HepG2 (cell line): ENCODE results near the gene VNN1. TPM values are rescaled to one million over a fixed set of nuclear protein-coding genes. Genes with fewer than 3 reads are reported as not detected.

Experiments used
- ATAC-seq: fragments of 200-7000 bp; cut with Tn5 transposase; 3 replicates; pipeline ENCODE4 v1.9.1; 2020; ENCODE audit warnings: mild to moderate bottlenecking, moderate library complexity
- BruUV-seq: library from RNA; stranded (reverse); fragments of 400-500 nt; replicated peaks from 2 replicates; lab custom pipeline; 2021; lab: Mats Ljungman, UMichigan
- CTCF ChIA-PET: fragments of 300-600 bp; formaldehyde crosslinking; extraction: SDS; loops from one replicate; lab custom pipeline; 2021; ENCODE audit warnings: low total read pairs, inconsistent platforms, low intra/inter-chr PET ratio; lab: Yijun Ruan, JAX
- POLR2A ChIA-PET: fragments of 350-600 bp; sonication (Branson Sonifier 250); formaldehyde crosslinking; loops from one replicate; lab custom pipeline; 2020; ENCODE audit warnings: antibody characterized with exemption, inconsistent platforms; lab: Yijun Ruan, JAX
- DNase-seq: peaks from one replicate; pipeline ENCODE4 v3.0.0-alpha.2; 2015; ENCODE audit warnings: low spot score
- FAIRE-seq: peaks from 3 replicates; lab custom pipeline; 2011; peaks lifted over from hg19 to GRCh38; lab: Jason Lieb, UNC
- H2AFZ ChIP-seq: one replicate; pipeline ENCODE4 v1.6.1; 2011; ENCODE audit warnings: low read length, inconsistent platforms
- H3K27ac ChIP-seq: fragments of 300-600 bp; 3 replicates; pipeline ENCODE4 v1.8.0; 2011; ENCODE audit warnings: mixed run types, mild to moderate bottlenecking, mixed read lengths, low read length, inconsistent platforms; ENCODE audit not compliant: insufficient read depth; ENCODE audit errors: extremely low read length
- H3K27me3 ChIP-seq, 2 experiments: fragments of 200-600 bp in 1 of 2; 2 replicates in 1 of 2; 3 replicates in 1 of 2; pipeline versions ENCODE4 v1.6.0 to v1.8.0; 2011; ENCODE audit warnings: low read length in 2 of 2, mild to moderate bottlenecking in 2 of 2, moderate library complexity in 2 of 2, inconsistent platforms in 1 of 2; ENCODE audit not compliant: insufficient read depth in 2 of 2, control insufficient read depth in 1 of 2
- H3K36me3 ChIP-seq, 2 experiments: fragments of 200-600 bp in 1 of 2; replicated peaks in 1 of 2; 2 replicates in 1 of 2; 3 replicates in 1 of 2; pipeline versions ENCODE4 v1.5.1 to v1.8.0; 2011; ENCODE audit warnings: low read length in 2 of 2, inconsistent platforms in 1 of 2; ENCODE audit not compliant: insufficient read depth in 2 of 2, control insufficient read depth in 1 of 2
- H3K4me1 ChIP-seq: 2 replicates; pipeline ENCODE4 v1.5.1; 2012; ENCODE audit warnings: low read length, inconsistent platforms; ENCODE audit not compliant: insufficient read depth
- H3K4me2 ChIP-seq: 2 replicates; pipeline ENCODE4 v1.6.0; 2011; ENCODE audit warnings: low read depth, low read length, inconsistent platforms
- H3K4me3 ChIP-seq, 3 experiments: fragments of 200-600 bp in 1 of 3; sonication (generic), shearing (Covaris generic) in 1 of 3; replicated peaks in 1 of 3; 2 replicates each; pipeline ENCODE4 v1.5.1; 2011 to 2016; ENCODE audit warnings: low read length in 3 of 3, inconsistent platforms in 2 of 3, low read depth in 2 of 3, mild to moderate bottlenecking in 2 of 3, control low read depth in 1 of 3, mixed read lengths in 1 of 3; ENCODE audit not compliant: insufficient read depth in 1 of 3
- H3K79me2 ChIP-seq: one replicate; pipeline ENCODE4 v1.6.1; 2011; ENCODE audit warnings: low read length, inconsistent platforms; ENCODE audit not compliant: insufficient read depth
- H3K9ac ChIP-seq: 2 replicates; pipeline ENCODE4 v1.6.0; 2011; ENCODE audit warnings: mild to moderate bottlenecking, low read depth, low read length, inconsistent platforms; ENCODE audit not compliant: insufficient read depth
- H3K9me3 ChIP-seq: 2 replicates; pipeline ENCODE4 v1.5.1; 2012; ENCODE audit warnings: mild to moderate bottlenecking, low read length
- H4K20me1 ChIP-seq: 2 replicates; pipeline ENCODE4 v1.6.0; 2011; ENCODE audit warnings: inconsistent platforms, mild to moderate bottlenecking, low read length, moderate library complexity; ENCODE audit not compliant: insufficient read depth
- ERF ChIP-seq: IDR thresholded peaks from 2 replicates; pipeline ENCODE4 v1.6.1; 2018; ENCODE audit warnings: missing biosample characterization, missing genetic modification reagents
- HNF1A ChIP-seq, 2 experiments: sonication (generic) in 1 of 2; formaldehyde crosslinking in 1 of 2; IDR thresholded peaks; 2 replicates each; pipeline versions ENCODE4 v1.4.0 to v1.6.1; 2016 to 2020; ENCODE audit warnings: borderline replicate concordance in 1 of 2, low read depth in 1 of 2, mild to moderate bottlenecking in 1 of 2, missing genetic modification reagents in 1 of 2
- HOMEZ ChIP-seq: IDR thresholded peaks from 2 replicates; pipeline ENCODE4 v1.6.1; 2016; ENCODE audit warnings: low read depth
- RARA ChIP-seq: IDR thresholded peaks from 2 replicates; pipeline ENCODE4 v1.6.1; 2016; ENCODE audit warnings: missing genetic modification reagents, missing compliant biosample characterization
- STAG1 ChIP-seq: sonication (generic); formaldehyde crosslinking; IDR thresholded peaks from 2 replicates; pipeline ENCODE4 v1.4.0; 2020; ENCODE audit warnings: missing genetic modification reagents
- TFAP4 ChIP-seq: sonication (generic); IDR thresholded peaks from 2 replicates; pipeline ENCODE4 v1.6.1; 2016; ENCODE audit warnings: low read depth, borderline replicate concordance
- WGBS: methylation state at CpG from one replicate; pipeline ENCODE4 v1.1.6; 2017; ENCODE audit warnings: low lambda C conversion rate; 5-methylcytosine and 5-hydroxymethylcytosine counted together
- in situ Hi-C: cut with HindIII; loops from 2 replicates; pipeline ENCODE4 v1.10.0; 2017; ENCODE audit warnings: low pct_unique_long_range_greater_than_20kb; ENCODE audit not compliant: extremely low pct_ligation_motif_present
- intact Hi-C: fragments of 100-400 bp; cut with micrococcal nuclease; formaldehyde crosslinking; loops from one replicate; pipeline ENCODE4 v1.10.0; 2022; ENCODE audit not compliant: unreplicated experiment
- polyA plus RNA-seq, 8 experiments: library from polyadenylated mRNA; depleted of rRNA in 3 of 8; stranded (reverse) in 7 of 8; unstranded in 1 of 8; fragments of >200 nt; fragmentation: Illumina TruSeq in 4 of 8; extraction: Trizol in 4 of 8; gene quantifications; 2 replicates each; pipeline versions ENCODE4 v1.2.1 to v1.2.3, GENCODE V29; 2011 to 2016; ENCODE audit warnings: low read depth in 4 of 8, missing spikeins in 1 of 8, mixed read lengths in 1 of 8; ENCODE audit not compliant: insufficient read depth in 1 of 8
- total RNA-seq, 5 experiments: library from RNA; depleted of rRNA; stranded (reverse); fragments of >200 nt; fragmentation: Illumina TruSeq; extraction: Trizol; gene quantifications; 2 replicates each; pipeline ENCODE4 v1.2.3, GENCODE V29; 2016; ENCODE audit warnings: low read depth in 1 of 5

Gene VNN1
- total and polyA plus RNA-seq, 2 of the 13 experiments (the other 11 are each of a cell fraction or from before 2014, with no cell fraction given) = 0.62 to 4.0 TPM

GRCh38 chr6:132719736-132720448 is 6.0 kb upstream of the VNN1 start (continued):
- TF ChIP-seq HOMEZ (no peak), RARA (CRISPR knock-in tag) (0 out of 2 replicates have a peak, but pooled peaks have one; percentile 32), TFAP4 (peak; percentile 63), ERF (0 out of 2 replicates have a peak, but pooled peaks have one; percentile 31)

GRCh38 chr6:132715881-132716637 is 2.2 kb upstream of the VNN1 start:
- in situ Hi-C loops = no loop called here
- CTCF ChIA-PET = interaction anchor here (1.4 kb wide), 1 partner anchor 186 kb away, joined by 5 read pairs; no protein-coding TSS in a partner anchor
- no peak overlapping the region for H3K27ac ChIP-seq
- TF ChIP-seq STAG1 (no peak), HNF1A (IDR thresholded peaks at IDR 0.05; ENCODE audit: low read depth) (no peak), HNF1A (CRISPR knock-in tag; IDR thresholded peaks at IDR 0.05; ENCODE audit: borderline replicate concordance) (no peak)

More at GRCh38 chr6:132715881-132716637, 2.2 kb upstream of the VNN1 start:
- no peak overlapping the region for H3K4me2 ChIP-seq
- no peaks in the 10 kb centered on the region for H3K79me2 ChIP-seq
- POLR2A ChIA-PET = no interaction called here
- no peak for ATAC-seq
- no TSS peak for BruUV-seq
- no peaks in the 10 kb centered on the region for H3K27me3 ChIP-seq
- DNase-seq = no peak
- FAIRE-seq = no peak
- no peaks in the 10 kb centered on the region for H4K20me1 ChIP-seq
- 54% methylated on average over 9 of the region's 9 CpGs for WGBS
- H3K9ac ChIP-seq = no peak overlapping the region
- no peak overlapping the region for H2AFZ ChIP-seq
- H3K36me3 ChIP-seq = no peaks in the 10 kb centered on the region
- no peak overlapping the region for H3K4me3 ChIP-seq
- intact Hi-C loops = loop anchor here (1.0 to 5.0 kb wide), 3 partner anchors 47 to 186 kb away; no protein-coding TSS in a partner anchor
- H3K9me3 ChIP-seq = no peaks in the 10 kb centered on the region
- H3K4me1 ChIP-seq = peaks cover 37% of the 10 kb centered on the region
